ENCODE data around the gene FHL2. TPM values are rescaled to one million over a fixed set of nuclear protein-coding genes. Genes with fewer than 3 reads are reported as not detected.

The FHL2 gene
- total and polyA plus RNA-seq, 2 of the 13 experiments (the other 11 are each of a cell fraction or from before 2014, with no cell fraction given), result 1.9 to 74.8 TPM

GRCh38 chr2:105337122-105338019 lies 61.5 kb downstream of the FHL2 start, which contains the start of gene C2orf49 (continued):
- TF ChIP-seq MEF2D (CRISPR knock-in tag; IDR thresholded peaks at IDR 0.05) (peak; percentile 43; the same call in 1 of the 2 replicates), NCOA5 (CRISPR knock-in tag; IDR thresholded peaks at IDR 0.05) (no peak), ZNF883 (CRISPR knock-in tag; IDR thresholded peaks at IDR 0.05; ENCODE audit: not compliant biosample characterization) (peak; percentile 62), ZNF607 (CRISPR knock-in tag; IDR thresholded peaks at IDR 0.05; ENCODE audit: borderline replicate concordance) (peak; percentile 68; the same call in 1 of the 2 replicates), ZBTB8A (CRISPR knock-in tag; IDR thresholded peaks at IDR 0.05; ENCODE audit: borderline replicate concordance, low read depth) (peak; percentile 34; the same call in 1 of the 2 replicates), PHF8 (CRISPR knock-in tag; IDR thresholded peaks at IDR 0.05) (peak; percentile 90), ZNF552 (CRISPR knock-in tag; IDR thresholded peaks at IDR 0.05; ENCODE audit: borderline replicate concordance) (0 out of 2 replicates have a peak, but pooled peaks have one; percentile 12), SRSF1 (optimal IDR thresholded peaks at IDR 0.05; ENCODE audit: low read depth, low read length) (peak; percentile 80), THAP7 (CRISPR knock-in tag; IDR thresholded peaks at IDR 0.05) (no peak), SPEN (CRISPR knock-in tag; IDR thresholded peaks at IDR 0.05; ENCODE audit: low read depth) (peak; percentile 91), MYNN (CRISPR knock-in tag; IDR thresholded peaks at IDR 0.05; ENCODE audit: low read depth) (peak; percentile 27; the same call in 1 of the 2 replicates), DR1 (CRISPR knock-in tag; IDR thresholded peaks at IDR 0.05) (peak; percentile 64; the same call in 1 of the 2 replicates), ZC3H13 (CRISPR knock-in tag; IDR thresholded peaks at IDR 0.05) (no peak), THAP8 (CRISPR knock-in tag; IDR thresholded peaks at IDR 0.05; ENCODE audit: borderline replicate concordance) (no peak), ZNF850 (CRISPR knock-in tag; conservative IDR thresholded peaks at IDR 0.05) (no peak), BCLAF1 (IDR thresholded peaks at IDR 0.05) (no peak), ZNF20 (CRISPR knock-in tag; IDR thresholded peaks at IDR 0.05) (no peak), GRHL1 (CRISPR knock-in tag; conservative IDR thresholded peaks at IDR 0.05) (no peak), ZSCAN31 (CRISPR knock-in tag; IDR thresholded peaks at IDR 0.05; ENCODE audit: low read depth) (no peak), ZNF12 (CRISPR knock-in tag; IDR thresholded peaks at IDR 0.05) (no peak), ATAD3A (CRISPR knock-in tag; IDR thresholded peaks at IDR 0.05) (no peak), SOX13 (IDR thresholded peaks at IDR 0.05) (no peak), SOX13 (CRISPR knock-in tag; conservative IDR thresholded peaks at IDR 0.05 in 1 of 2, IDR thresholded peaks at IDR 0.05 in 1 of 2) (no peak)

Measured in HepG2 (cell line).